BJ (cell line): ENCODE measurements around the gene ZNF385C. TPM values are rescaled to one million over a fixed set of nuclear protein-coding genes. Genes with fewer than 3 reads are reported as not detected.

Experiments used
- CTCF ChIA-PET: fragments of 350-600 bp; formaldehyde crosslinking; extraction: SDS; loops from one replicate; lab custom pipeline; 2021; ENCODE audit warnings: antibody characterized with exemption, inconsistent platforms; lab: Yijun Ruan, JAX
- POLR2A ChIA-PET: fragments of 300-600 bp; sonication (Branson Sonifier 250); formaldehyde crosslinking; extraction: SDS; loops from one replicate; lab custom pipeline; 2021; ENCODE audit warnings: antibody characterized with exemption; lab: Charles Lee
- DNase-seq: peaks from one replicate; pipeline ENCODE4 v3.0.0-alpha.2; 2011; ENCODE audit warnings: low read depth
- H3K27me3 ChIP-seq: 2 replicates; pipeline ENCODE4 v1.6.0; 2011; ENCODE audit warnings: low read length; ENCODE audit not compliant: control insufficient read depth, insufficient read depth
- H3K36me3 ChIP-seq: 2 replicates; pipeline ENCODE4 v1.5.1; 2011; ENCODE audit warnings: low read length; ENCODE audit not compliant: control insufficient read depth, insufficient read depth
- H3K4me3 ChIP-seq: 2 replicates; pipeline ENCODE4 v1.5.1; 2011; ENCODE audit warnings: low read depth, mild to moderate bottlenecking, control low read depth, low read length
- CTCF ChIP-seq: IDR thresholded peaks from 2 replicates; pipeline ENCODE4 v1.5.1; 2011; ENCODE audit warnings: low read depth, mild to moderate bottlenecking, control low read depth, inconsistent platforms, low read length, moderate library complexity; ENCODE audit not compliant: insufficient read depth
- polyA plus RNA-seq: library from polyadenylated mRNA; depleted of rRNA; stranded (reverse); fragments of >200 nt; gene quantifications from 2 replicates; pipeline ENCODE4 v1.2.3, GENCODE V29; 2011

Gene ZNF385C
- polyA plus RNA-seq, 1 experiment = not detected

GRCh38 chr17:42106009-42106408 lies 7.7 kb upstream of the ZNF385C start:
- no peak for DNase-seq
- ChIA-PET CTCF (interaction anchor here (0.9 to 1.2 kb wide), 2 partner anchors 9 to 38 kb away, joined by 3 to 4 read pairs; no protein-coding TSS in a partner anchor), POLR2A (no interaction called here)
- peaks cover 3% of the 10 kb centered on the region for H3K36me3 ChIP-seq
- H3K4me3 ChIP-seq = no peak overlapping the region
- no peak for TF ChIP-seq CTCF
- H3K27me3 ChIP-seq = no peaks in the 10 kb centered on the region

- Histone ChIP-seq H3K4me3 (no peak overlapping the region), H3K36me3 (peaks cover 3% of the 10 kb centered on the region), H3K27me3 (no peaks in the 10 kb centered on the region)
- ChIA-PET POLR2A (interaction anchor here (0.6 kb wide), 1 partner anchor 183 kb away, joined by 3 read pairs; no protein-coding TSS in a partner anchor), CTCF (interaction anchor here (0.9 to 1.4 kb wide), 2 partner anchors 8 to 36 kb away, joined by 4 to 5 read pairs; partner anchors contain the start of gene DHX58)
- no peak for DNase-seq
- no peak for TF ChIP-seq CTCF
Observed at GRCh38 chr17:42104264-42104663, 6.0 kb upstream of the ZNF385C start.

GRCh38 chr17:42103221-42103954 lies 5.1 kb upstream of the ZNF385C start:
- no peak overlapping the region for H3K4me3 ChIP-seq
- peaks cover 1% of the 10 kb centered on the region; the same call in 1 of the 2 replicates for H3K36me3 ChIP-seq
- CTCF ChIA-PET = interaction anchor here (0.9 to 8.4 kb wide), 3 partner anchors 9 to 37 kb away, joined by 4 to 46 read pairs (median 5); partner anchors contain the start of gene DHX58
- POLR2A ChIA-PET = no interaction called here
- TF ChIP-seq CTCF = no peak
- no peak for DNase-seq
- H3K27me3 ChIP-seq = no peaks in the 10 kb centered on the region; the same call in 1 of the 2 replicates

- peak; percentile 87 for TF ChIP-seq CTCF
- H3K4me3 ChIP-seq = no peak overlapping the region
- H3K36me3 ChIP-seq = peaks cover 1% of the 10 kb centered on the region; the same call in 1 of the 2 replicates
- no peak for DNase-seq
- peaks cover 12% of the 10 kb centered on the region for H3K27me3 ChIP-seq
- ChIA-PET POLR2A (no interaction called here), CTCF (interaction anchor here (0.6 to 8.4 kb wide), 23 partner anchors 10 to 236 kb away, joined by 3 to 46 read pairs (median 4); partner anchors contain the start of genes DHX58, KLHL11 and NKIRAS2)
Observed at GRCh38 chr17:42101513-42102292, 3.4 kb upstream of the ZNF385C start.
